SKM-1 treated with dmso at 0.1 percent for 144 hours (cell line): Measurements from ENCODE around the gene EFCAB12.
"Not testable (repeated sequence)": the region's sequence is repeated elsewhere in the genome, so short reads cannot be mapped to it uniquely, and the experiment has no call there.

Experiments
- DNase-seq: peaks from one replicate; lab custom pipeline; 2025; ENCODE audit not compliant: unreplicated experiment; lab: John Stamatoyannopoulos, UW

The EFCAB12 gene

GRCh38 chr3:129370248-129370964 lies 58.0 kb downstream of the EFCAB12 start:
- no peak for DNase-seq

GRCh38 chr3:129369711-129370110 lies 58.7 kb downstream of the EFCAB12 start:
- DNase-seq: no peak

DNA sequence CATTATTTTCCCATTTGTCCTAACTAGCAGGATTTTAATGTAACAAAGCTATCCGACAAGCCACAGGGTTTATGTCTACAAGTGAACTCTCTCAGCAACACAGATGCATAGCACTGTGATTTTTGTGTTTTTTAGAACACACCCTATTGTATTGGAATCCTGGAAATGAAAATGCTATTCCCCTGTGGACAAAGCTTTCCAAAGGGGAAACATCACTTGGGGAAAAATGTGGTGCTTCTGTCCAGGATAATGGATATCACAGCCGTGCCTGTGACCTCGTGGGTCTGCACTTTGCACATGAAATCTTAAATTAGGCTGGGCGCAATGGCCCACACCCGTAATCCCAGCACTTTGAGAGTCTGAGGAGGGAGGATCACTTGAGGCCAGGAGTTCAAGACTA lies 60.6 kb downstream of the EFCAB12 start:
- no peak for DNase-seq

DNA sequence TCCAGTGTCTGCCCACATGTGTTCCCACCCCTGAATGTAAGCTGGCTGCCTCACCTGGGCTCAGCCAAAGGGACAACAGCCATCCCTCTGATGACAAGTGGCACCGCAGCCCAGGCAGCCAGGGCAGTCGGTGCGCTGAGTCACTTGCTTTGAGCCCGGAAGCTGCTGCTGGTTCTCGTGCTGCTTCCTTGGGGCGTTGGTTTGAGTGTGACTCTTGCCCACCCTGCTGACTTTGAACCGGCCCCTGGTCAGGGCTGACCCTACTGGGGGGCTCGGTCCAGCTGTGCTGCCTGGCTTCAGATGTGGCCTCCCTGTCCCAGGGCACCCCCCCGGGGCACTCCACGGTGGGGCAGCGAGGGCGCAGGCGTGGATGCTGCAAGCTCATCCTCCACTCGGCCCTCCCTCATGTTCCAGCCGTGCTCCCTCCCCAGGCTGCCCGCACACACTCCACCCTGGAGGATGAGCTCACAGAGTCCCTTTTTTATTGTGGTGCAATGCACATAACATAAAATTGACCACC lies 62.1 kb downstream of the EFCAB12 start:
- no peak for DNase-seq

GRCh38 chr3:129365296-129366136 lies 62.9 kb downstream of the EFCAB12 start:
- DNase-seq: peak; percentile 25

DNA sequence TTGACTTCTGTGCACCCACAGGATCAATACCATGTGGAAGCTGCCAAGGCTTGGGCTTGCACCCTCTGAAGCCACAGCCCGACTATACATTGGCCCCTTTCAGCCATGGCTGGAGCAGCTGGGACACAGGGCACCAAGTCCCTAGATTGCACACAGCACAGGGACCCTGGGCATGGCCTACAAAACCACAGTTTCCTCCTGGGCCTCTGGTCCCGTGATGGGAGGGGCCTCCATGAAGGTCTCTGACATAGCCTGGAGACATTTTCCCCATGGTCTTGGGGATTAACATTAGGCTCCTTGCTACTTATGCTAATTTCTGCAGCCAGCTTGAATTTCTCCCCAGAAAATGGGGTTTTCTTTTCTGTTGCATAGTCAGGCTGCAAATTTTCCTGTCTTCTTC lies 63.6 kb downstream of the EFCAB12 start:
- peak; percentile 24 for DNase-seq

DNA sequence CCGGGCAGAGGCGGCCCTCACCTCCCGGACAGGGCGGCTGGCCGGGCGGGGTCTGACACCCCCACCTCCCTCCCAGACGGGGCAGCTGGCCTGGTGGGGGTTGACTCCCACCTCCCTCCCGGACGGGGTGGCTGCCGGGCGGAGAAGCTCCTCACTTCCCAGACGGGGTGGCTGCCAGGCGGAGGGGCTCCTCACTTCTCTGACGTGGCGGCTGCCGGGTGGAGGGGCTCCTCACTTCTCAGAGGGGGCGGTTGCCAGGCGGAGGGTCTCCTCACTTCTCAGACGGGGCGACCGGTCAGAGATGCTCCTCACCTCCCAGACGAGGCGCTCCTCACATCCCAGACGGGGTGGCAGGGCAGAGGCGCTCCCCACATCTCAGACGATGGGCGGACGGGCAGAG lies 65.1 kb downstream of the EFCAB12 start:
- not testable (repeated sequence) for DNase-seq

DNA sequence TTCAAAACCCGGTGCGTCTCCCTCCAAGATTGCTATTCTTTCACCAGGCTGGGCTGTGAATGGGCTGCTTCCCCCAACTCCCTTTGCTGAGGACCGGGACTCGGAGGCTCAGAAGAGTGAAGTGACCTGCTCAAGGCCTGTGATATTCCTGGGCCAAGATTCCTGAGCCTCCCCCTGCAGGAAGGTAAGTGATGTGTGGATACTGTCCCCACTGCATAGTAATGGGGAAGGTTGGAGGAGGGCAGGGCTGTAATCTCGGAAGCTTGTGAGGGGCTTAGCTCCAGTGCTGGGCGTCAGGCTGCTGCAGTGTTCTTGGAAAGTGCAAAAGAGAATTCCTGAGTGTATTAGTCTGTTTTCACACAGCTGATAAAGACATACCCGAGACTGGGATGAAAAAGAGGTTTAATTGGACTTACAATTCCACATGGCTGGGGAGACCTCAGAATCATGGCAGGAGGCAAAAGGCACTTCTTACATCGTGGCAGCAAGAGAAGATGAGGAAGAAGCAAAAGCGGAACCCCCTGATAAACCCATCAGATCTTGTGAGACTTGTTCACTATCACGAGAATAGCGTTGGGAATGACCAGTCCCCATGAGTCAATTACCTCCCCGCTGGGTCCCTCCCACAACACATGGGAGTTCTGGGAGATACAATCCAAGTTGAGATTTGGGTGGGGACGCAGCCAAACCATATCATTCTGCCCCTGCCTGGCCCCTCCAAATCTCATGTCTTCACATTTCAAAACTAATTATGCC lies 67.6 kb downstream of the EFCAB12 start:
- no peak for DNase-seq

DNA sequence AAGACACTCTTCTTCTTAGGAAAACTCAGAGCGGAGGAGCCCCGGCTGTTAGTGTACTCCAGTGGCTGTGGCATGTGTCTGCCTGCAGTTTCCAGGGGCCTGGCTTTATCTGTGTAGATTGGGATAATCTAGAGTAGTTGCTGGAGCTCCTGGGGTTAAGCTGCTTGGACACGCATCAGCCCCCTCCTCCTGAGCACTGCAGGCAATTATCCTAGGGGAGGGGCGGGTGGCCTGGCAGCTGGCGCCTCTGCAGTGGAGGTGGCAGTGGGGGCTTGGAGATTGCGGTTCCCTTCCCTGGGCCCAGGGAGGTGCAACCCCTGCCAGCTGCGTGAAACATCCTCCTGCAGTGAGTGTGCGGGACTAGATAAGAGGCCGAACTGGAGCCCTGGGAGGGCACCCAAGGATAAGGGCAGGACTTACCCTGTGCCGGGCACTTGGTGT lies 68.2 kb downstream of the EFCAB12 start:
- DNase-seq: no peak

- no peak for DNase-seq
Observed at GRCh38 chr3:129358772-129359371, 69.6 kb downstream of the EFCAB12 start.

- DNase-seq: no peak
Observed at GRCh38 chr3:129358177-129358771, 70.2 kb downstream of the EFCAB12 start.

DNA sequence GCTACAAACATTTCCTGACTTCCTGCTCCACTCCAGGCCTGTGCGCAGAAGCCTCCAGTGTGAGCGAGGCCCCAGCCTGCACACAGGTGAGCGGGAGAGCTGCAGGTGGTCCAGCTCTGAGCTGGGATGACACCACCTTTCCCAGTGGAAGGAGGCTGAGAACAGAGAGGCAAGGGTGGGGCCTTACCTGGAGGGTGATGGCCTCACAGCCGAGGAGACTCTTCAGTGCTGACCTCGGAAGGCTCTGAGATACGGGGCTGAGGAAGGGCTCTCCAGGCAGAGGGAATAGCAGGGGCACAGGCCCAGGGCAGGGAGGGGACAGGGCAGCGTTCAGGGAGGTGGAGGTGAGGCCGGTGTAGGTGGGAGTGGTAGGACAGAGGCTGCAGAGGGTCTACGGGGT lies 70.8 kb downstream of the EFCAB12 start:
- DNase-seq: no peak

DNA sequence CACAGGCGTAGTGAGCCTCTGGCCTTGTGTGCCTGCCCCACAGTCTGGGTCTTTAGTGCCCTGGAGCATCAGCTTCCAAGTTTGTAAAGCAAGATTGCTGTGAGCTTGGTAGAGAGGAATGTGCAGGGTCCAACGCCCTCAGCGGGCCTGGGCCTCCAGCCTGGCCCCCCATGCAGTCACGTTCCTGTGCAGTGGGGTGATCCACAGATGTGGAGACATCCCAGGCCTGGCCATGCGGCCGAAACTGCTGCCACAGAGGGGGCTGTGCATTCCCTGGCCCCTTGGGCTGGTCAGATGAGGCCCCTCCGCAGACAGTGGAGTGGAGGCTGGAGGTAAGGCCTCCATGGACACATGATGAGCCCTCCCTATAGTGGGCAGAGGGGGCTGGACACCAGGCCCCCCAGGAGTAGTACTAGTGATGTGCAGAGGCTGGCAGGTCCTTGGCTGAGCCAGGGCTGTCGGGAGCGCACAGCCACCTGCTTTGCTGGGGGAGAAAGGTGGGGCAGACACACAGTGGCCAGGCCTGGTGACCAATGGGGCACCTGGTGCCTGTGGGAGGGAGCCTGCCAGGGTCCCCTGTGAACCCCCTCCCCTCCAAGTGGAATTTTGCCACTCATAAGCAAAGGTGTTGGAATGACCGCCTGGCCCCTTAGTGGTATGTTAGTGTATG lies 71.5 kb downstream of the EFCAB12 start:
- no peak for DNase-seq

DNA sequence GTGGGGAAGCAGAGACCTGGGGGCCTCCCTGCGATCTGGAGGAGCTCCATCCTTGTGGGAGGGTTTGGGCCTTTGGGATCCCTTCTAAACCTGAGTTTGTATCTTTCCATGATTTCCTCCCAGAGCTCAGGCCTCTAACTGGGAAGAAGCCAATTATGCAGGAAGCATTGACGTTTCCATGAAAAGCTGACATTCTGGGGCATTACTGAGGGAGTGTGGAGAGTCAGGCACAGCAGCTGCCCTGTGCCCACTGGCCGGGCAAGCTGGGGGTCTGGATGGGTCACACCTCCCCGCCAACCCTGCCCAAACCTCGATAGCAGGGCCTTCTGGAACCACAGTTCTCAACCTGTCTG lies 74.9 kb downstream of the EFCAB12 start:
- DNase-seq: no peak

GRCh38 chr3:129352650-129353588 lies 75.5 kb downstream of the EFCAB12 start:
- DNase-seq: no peak

- DNase-seq: no peak
Observed at GRCh38 chr3:129352045-129352444, 76.4 kb downstream of the EFCAB12 start.
